WTC11 (cell line): ENCODE results near the gene TTC24. TPM values are rescaled to one million over a fixed set of nuclear protein-coding genes. Genes with fewer than 3 reads are reported as not detected.

Experiments used
- ATAC-seq: fragments of 200-7000 bp; cut with Tn5 transposase; 2 replicates; pipeline ENCODE4 v1.10.0; 2021; ENCODE audit warnings: mild to moderate bottlenecking, moderate library complexity
- CTCF ChIA-PET: fragments of 300-600 bp; sonication (Branson Sonifier 250); formaldehyde crosslinking; loops from one replicate; lab custom pipeline; 2021; ENCODE audit warnings: antibody characterized with exemption; lab: Charles Lee
- POLR2A ChIA-PET: fragments of 350-600 bp; sonication (Branson Sonifier 250); formaldehyde crosslinking; loops from one replicate; lab custom pipeline; 2021; ENCODE audit warnings: antibody characterized with exemption; lab: Charles Lee
- DNase-seq: peaks from one replicate; pipeline ENCODE4 v3.0.0; 2021; ENCODE audit warnings: low spot score
- H3K27ac Mint-ChIP-seq: 2 replicates; pipeline ENCODE4 v1.8.0; 2021; ENCODE audit warnings: mixed read lengths
- H3K27me3 Mint-ChIP-seq: 2 replicates; pipeline ENCODE4 v1.8.0; 2021; ENCODE audit warnings: low read depth, mild to moderate bottlenecking, moderate library complexity, mixed read lengths
- H3K36me3 Mint-ChIP-seq: 2 replicates; pipeline ENCODE4 v1.8.0; 2021; ENCODE audit warnings: mixed read lengths
- H3K4me1 Mint-ChIP-seq: 2 replicates; pipeline ENCODE4 v1.8.0; 2022; ENCODE audit warnings: mixed read lengths
- H3K4me3 Mint-ChIP-seq: 2 replicates; pipeline ENCODE4 v1.8.0; 2021; ENCODE audit warnings: mild to moderate bottlenecking, moderate library complexity, mixed read lengths
- H3K9me3 Mint-ChIP-seq: 2 replicates; pipeline ENCODE4 v1.8.0; 2021; ENCODE audit warnings: mixed read lengths
- ATF1 ChIP-seq: sonication (generic); formaldehyde crosslinking; IDR thresholded peaks from 2 replicates; pipeline ENCODE4 v1.8.1; 2023; ENCODE audit warnings: mild to moderate bottlenecking, moderate library complexity, missing genetic modification reagents
- CREM ChIP-seq: sonication (generic); formaldehyde crosslinking; IDR thresholded peaks from 2 replicates; pipeline ENCODE4 v1.8.1; 2022; ENCODE audit warnings: mild to moderate bottlenecking, missing genetic modification reagents, moderate library complexity
- ETV6 ChIP-seq: sonication (generic); formaldehyde crosslinking; IDR thresholded peaks from 2 replicates; pipeline ENCODE4 v1.8.1; 2022; ENCODE audit warnings: mild to moderate bottlenecking, missing genetic modification reagents
- GRHL2 ChIP-seq: fragments of 250-450 bp; sonication (Bioruptor Pico); IDR thresholded peaks from 2 replicates; pipeline ENCODE4 v1.8.0; 2022; ENCODE audit warnings: mild to moderate bottlenecking, moderate library complexity; ENCODE audit not compliant: insufficient replicate concordance, severe bottlenecking
- IRF2 ChIP-seq: sonication (generic); formaldehyde crosslinking; IDR thresholded peaks from 2 replicates; pipeline ENCODE4 v1.8.0; 2022; ENCODE audit warnings: low read depth, missing genetic modification reagents, borderline replicate concordance
- NFYB ChIP-seq: sonication (generic); formaldehyde crosslinking; conservative IDR thresholded peaks from 2 replicates; pipeline ENCODE4 v1.8.0; 2022; ENCODE audit warnings: low read depth, missing genetic modification reagents
- NR2C2 ChIP-seq: sonication (generic); formaldehyde crosslinking; IDR thresholded peaks from 2 replicates; pipeline ENCODE4 v1.8.0; 2022; ENCODE audit warnings: mild to moderate bottlenecking, missing genetic modification reagents
- NR3C1 ChIP-seq: sonication (generic); formaldehyde crosslinking; conservative IDR thresholded peaks from 2 replicates; pipeline ENCODE4 v1.8.1; 2023; ENCODE audit warnings: low read depth, mild to moderate bottlenecking, missing genetic modification reagents
- ZNF121 ChIP-seq: sonication (generic); formaldehyde crosslinking; IDR thresholded peaks from 2 replicates; pipeline ENCODE4 v1.8.0; 2023; ENCODE audit warnings: missing genetic modification reagents
- ZNF317 ChIP-seq: sonication (generic); formaldehyde crosslinking; IDR thresholded peaks from 2 replicates; pipeline ENCODE4 v1.8.1; 2023; ENCODE audit warnings: low read depth, mild to moderate bottlenecking, moderate library complexity, missing genetic modification reagents, borderline replicate concordance
- total RNA-seq: library from RNA; stranded (reverse); gene quantifications from 3 replicates; pipeline ENCODE4 v1.2.3, GENCODE V29; 2021
- TF ChIP-seq, protein P1 (sequence below): fragments of 250-450 bp; sonication (Bioruptor Pico); conservative IDR thresholded peaks from 2 replicates; pipeline ENCODE4 v1.9.0; 2021; ENCODE audit warnings: mild to moderate bottlenecking
- TF ChIP-seq, protein P2 (sequence below): fragments of 250-450 bp; sonication (Bioruptor Pico); IDR thresholded peaks from 2 replicates; pipeline ENCODE4 v1.9.0; 2021; ENCODE audit warnings: moderate library complexity, mild to moderate bottlenecking, inconsistent platforms, borderline replicate concordance
- TF ChIP-seq, protein P3 (sequence below): fragments of 250-450 bp; sonication (Bioruptor Pico); IDR thresholded peaks from 2 replicates; pipeline ENCODE4 v2.1.2; 2022; ENCODE audit warnings: mild to moderate bottlenecking, moderate library complexity
- TF ChIP-seq, protein P4 (sequence below): sonication (generic); formaldehyde crosslinking; IDR thresholded peaks from 2 replicates; pipeline ENCODE4 v1.8.0; 2023; ENCODE audit warnings: missing genetic modification reagents, mild to moderate bottlenecking, borderline replicate concordance
- TF ChIP-seq, protein P5 (sequence below): sonication (generic); formaldehyde crosslinking; IDR thresholded peaks from 2 replicates; pipeline ENCODE4 v1.8.1; 2022; ENCODE audit warnings: low read depth, mild to moderate bottlenecking, moderate library complexity, missing genetic modification reagents, borderline replicate concordance
- TF ChIP-seq, protein P6 (sequence below): sonication (generic); formaldehyde crosslinking; conservative IDR thresholded peaks from 2 replicates; pipeline ENCODE4 v1.8.1; 2022; ENCODE audit warnings: mild to moderate bottlenecking, missing genetic modification reagents

The TTC24 gene
- total RNA-seq, 1 experiment from 2014 or later = 0.20 TPM

DNA sequence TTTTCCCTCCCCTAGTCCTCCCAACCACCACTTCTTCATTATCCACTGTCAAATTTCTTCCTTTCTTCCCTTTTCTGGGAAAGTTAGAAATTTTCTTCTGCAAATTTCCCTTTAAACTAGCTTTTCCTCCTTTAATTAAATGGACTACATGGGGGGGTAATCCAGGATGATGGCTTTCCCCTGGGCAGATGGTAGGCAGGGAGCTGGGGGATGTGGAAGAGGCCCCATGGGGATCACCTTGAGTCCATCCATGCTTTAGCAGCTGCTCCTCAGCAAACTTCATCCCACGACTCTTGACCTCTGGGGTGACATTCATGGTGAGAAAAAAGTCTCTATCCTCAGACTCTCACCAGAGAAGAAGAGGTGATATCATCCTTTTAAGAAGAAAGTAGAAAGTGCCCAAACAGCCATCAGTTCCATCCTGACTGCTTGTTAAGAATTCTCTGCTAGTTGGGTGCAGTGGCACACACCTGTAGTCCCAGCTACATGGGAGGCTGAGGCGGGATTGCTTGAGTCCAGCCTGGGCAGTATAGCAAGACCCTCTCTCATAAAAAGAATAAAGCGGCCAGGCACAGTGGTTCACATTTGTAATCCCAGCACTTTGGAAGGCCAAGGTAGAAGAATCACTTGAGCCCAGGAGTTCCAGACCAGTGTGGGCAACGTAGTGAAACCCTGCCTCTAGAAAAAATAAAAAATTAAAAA, 19.4 kb downstream of the TTC24 start:
- no peaks in the 10 kb centered on the region for H3K9me3 Mint-ChIP-seq
- H3K36me3 Mint-ChIP-seq = peaks cover 51% of the 10 kb centered on the region
- no peak for ATAC-seq
- H3K4me3 Mint-ChIP-seq = no peak overlapping the region
- TF ChIP-seq ZNF121 (CRISPR knock-in tag) (peak; percentile 83), NR3C1 (CRISPR knock-in tag) (no peak)
- no peak overlapping the region for H3K27ac Mint-ChIP-seq
- H3K27me3 Mint-ChIP-seq = no peaks in the 10 kb centered on the region
- ChIA-PET POLR2A (no interaction called here), CTCF (interaction anchor here (0.6 to 1.0 kb wide), 2 partner anchors 21 to 213 kb away, joined by 3 read pairs; no protein-coding TSS in a partner anchor)
- peaks cover 13% of the 10 kb centered on the region for H3K4me1 Mint-ChIP-seq
- DNase-seq = no peak

DNA sequence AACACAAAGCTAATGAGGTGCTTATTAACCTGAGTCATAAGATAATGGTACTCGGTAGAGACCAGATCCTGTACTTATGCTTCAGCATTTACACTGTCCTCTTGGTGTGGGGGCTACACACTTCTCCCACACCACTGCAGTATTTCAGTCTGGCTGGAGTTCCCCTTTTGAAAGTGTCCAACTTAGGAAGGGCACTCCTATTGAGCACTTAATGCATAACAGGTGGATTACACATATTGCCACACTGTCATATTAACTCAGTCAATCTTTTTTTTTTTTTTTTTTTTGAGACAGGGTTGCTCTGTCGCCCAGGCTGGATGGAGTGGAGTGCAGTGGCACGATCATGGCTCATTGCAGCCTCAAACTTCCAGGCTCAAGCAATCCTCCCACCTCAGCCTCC, 20.3 kb downstream of the TTC24 start:
- Mint-ChIP-seq H3K36me3 (peaks cover 42% of the 10 kb centered on the region), H3K27ac (no peak overlapping the region), H3K27me3 (no peaks in the 10 kb centered on the region), H3K9me3 (no peaks in the 10 kb centered on the region)
- no peak for ATAC-seq
- CTCF ChIA-PET = interaction anchor here (0.7 to 1.3 kb wide), 3 partner anchors 8 to 294 kb away, joined by 3 to 5 read pairs (median 4); partner anchors contain the start of genes NAXE and PEAR1
- TF ChIP-seq CREM (CRISPR knock-in tag) (no peak), ZNF317 (CRISPR knock-in tag) (no peak), NR2C2 (no peak), GRHL2 (CRISPR knock-in tag) (no peak), ETV6 (CRISPR knock-in tag) (no peak), NFYB (CRISPR knock-in tag) (no peak), IRF2 (no peak), ATF1 (no peak)
- TF ChIP-seq, protein P1, sequence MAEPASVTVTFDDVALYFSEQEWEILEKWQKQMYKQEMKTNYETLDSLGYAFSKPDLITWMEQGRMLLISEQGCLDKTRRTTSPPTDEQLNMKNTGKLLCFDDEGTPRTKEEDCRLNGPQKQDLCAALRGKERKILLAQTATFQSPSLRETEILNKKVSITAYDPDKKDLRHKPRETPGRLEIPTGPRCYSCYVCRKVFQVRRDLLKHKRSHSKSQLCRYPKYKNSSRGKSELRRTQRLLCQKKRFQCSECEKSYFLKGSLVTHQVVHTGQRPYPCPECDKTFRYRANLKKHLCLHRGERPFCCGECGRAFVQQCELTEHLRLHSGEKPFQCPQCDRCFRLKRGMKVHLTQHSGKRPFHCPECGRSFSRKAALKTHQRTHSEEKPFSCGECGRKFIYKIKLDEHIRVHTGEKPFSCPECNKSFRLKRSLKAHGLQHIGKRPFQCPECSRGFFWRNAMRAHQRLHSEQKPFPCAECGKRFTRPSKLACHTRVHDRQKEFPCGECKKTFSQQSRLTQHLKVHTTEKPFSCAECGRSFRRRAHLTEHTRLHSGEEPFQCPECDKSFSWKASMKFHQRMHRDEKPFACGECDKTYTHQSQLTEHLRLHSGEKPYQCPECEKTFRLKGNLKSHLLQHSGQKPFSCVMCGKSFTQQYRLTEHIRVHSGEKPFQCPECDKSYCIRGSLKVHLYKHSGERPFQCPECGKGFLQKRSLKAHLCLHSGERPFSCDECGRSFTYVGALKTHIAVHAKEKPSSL (CRISPR knock-in tag) = no peak
- TF ChIP-seq, protein P2, sequence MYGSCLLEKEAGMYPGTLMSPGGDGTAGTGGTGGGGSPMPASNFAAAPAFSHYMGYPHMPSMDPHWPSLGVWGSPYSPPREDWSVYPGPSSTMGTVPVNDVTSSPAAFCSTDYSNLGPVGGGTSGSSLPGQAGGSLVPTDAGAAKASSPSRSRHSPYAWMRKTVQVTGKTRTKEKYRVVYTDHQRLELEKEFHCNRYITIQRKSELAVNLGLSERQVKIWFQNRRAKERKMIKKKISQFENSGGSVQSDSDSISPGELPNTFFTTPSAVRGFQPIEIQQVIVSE (CRISPR knock-in tag) = no peak
- TF ChIP-seq, protein P3, sequence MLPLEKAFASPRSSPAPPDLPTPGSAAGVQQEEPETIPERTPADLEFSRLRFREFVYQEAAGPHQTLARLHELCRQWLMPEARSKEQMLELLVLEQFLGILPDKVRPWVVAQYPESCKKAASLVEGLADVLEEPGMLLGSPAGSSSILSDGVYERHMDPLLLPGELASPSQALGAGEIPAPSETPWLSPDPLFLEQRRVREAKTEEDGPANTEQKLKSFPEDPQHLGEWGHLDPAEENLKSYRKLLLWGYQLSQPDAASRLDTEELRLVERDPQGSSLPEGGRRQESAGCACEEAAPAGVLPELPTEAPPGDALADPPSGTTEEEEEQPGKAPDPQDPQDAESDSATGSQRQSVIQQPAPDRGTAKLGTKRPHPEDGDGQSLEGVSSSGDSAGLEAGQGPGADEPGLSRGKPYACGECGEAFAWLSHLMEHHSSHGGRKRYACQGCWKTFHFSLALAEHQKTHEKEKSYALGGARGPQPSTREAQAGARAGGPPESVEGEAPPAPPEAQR (CRISPR knock-in tag) = no peak
- TF ChIP-seq, all 79 proteins: peak for 0
- Mint-ChIP-seq H3K4me1 (peaks cover 13% of the 10 kb centered on the region), H3K4me3 (peak overlapping the region; percentile 94)
- DNase-seq = no peak
- POLR2A ChIA-PET = no interaction called here

DNA sequence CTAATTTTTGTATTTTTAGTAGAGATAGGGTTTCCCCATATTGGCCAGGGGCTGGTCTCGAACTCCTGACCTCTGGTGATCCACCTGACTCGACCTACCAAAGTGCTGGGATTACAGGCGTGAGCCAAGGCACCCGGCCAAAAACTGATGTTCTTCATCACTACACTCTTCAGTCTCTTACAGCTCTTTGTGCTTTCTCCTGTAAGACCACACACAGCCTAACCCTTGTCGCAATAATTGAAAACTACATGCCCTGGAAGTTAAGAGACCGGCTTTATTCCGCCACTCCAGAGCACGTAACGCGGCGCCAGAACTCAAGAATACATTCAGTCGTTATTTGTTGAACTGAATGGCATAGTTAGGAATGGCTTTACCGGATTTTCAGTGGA, 21.2 kb downstream of the TTC24 start:
- Mint-ChIP-seq H3K27ac (peak overlapping the region; percentile 98), H3K36me3 (peaks cover 33% of the 10 kb centered on the region), H3K4me3 (peak overlapping the region; percentile 94), H3K9me3 (no peaks in the 10 kb centered on the region), H3K27me3 (no peaks in the 10 kb centered on the region), H3K4me1 (peaks cover 13% of the 10 kb centered on the region)
- CTCF ChIA-PET = interaction anchor here (1.0 to 1.3 kb wide), 2 partner anchors 9 to 120 kb away, joined by 3 to 5 read pairs; partner anchors contain the start of gene NAXE
- POLR2A ChIA-PET = no interaction called here
- DNase-seq = no peak
- no peak for ATAC-seq
- no peak for TF ChIP-seq GRHL2 (CRISPR knock-in tag)
- TF ChIP-seq, protein P4, sequence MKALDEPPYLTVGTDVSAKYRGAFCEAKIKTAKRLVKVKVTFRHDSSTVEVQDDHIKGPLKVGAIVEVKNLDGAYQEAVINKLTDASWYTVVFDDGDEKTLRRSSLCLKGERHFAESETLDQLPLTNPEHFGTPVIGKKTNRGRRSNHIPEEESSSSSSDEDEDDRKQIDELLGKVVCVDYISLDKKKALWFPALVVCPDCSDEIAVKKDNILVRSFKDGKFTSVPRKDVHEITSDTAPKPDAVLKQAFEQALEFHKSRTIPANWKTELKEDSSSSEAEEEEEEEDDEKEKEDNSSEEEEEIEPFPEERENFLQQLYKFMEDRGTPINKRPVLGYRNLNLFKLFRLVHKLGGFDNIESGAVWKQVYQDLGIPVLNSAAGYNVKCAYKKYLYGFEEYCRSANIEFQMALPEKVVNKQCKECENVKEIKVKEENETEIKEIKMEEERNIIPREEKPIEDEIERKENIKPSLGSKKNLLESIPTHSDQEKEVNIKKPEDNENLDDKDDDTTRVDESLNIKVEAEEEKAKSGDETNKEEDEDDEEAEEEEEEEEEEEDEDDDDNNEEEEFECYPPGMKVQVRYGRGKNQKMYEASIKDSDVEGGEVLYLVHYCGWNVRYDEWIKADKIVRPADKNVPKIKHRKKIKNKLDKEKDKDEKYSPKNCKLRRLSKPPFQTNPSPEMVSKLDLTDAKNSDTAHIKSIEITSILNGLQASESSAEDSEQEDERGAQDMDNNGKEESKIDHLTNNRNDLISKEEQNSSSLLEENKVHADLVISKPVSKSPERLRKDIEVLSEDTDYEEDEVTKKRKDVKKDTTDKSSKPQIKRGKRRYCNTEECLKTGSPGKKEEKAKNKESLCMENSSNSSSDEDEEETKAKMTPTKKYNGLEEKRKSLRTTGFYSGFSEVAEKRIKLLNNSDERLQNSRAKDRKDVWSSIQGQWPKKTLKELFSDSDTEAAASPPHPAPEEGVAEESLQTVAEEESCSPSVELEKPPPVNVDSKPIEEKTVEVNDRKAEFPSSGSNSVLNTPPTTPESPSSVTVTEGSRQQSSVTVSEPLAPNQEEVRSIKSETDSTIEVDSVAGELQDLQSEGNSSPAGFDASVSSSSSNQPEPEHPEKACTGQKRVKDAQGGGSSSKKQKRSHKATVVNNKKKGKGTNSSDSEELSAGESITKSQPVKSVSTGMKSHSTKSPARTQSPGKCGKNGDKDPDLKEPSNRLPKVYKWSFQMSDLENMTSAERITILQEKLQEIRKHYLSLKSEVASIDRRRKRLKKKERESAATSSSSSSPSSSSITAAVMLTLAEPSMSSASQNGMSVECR (CRISPR knock-in tag) = no peak
- TF ChIP-seq, protein P5, sequence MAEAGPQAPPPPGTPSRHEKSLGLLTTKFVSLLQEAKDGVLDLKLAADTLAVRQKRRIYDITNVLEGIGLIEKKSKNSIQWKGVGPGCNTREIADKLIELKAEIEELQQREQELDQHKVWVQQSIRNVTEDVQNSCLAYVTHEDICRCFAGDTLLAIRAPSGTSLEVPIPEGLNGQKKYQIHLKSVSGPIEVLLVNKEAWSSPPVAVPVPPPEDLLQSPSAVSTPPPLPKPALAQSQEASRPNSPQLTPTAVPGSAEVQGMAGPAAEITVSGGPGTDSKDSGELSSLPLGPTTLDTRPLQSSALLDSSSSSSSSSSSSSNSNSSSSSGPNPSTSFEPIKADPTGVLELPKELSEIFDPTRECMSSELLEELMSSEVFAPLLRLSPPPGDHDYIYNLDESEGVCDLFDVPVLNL (CRISPR knock-in tag) = no peak
- TF ChIP-seq, protein P6, sequence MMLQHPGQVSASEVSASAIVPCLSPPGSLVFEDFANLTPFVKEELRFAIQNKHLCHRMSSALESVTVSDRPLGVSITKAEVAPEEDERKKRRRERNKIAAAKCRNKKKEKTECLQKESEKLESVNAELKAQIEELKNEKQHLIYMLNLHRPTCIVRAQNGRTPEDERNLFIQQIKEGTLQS (CRISPR knock-in tag) = no peak
